ENCODE measurements around the gene SLC10A3.
"Not testable (repeated sequence)": the region's sequence is repeated elsewhere in the genome, so short reads cannot be mapped to it uniquely, and the experiment has no call there.

Gene SLC10A3

GRCh38 chrX:154508384-154508745, 17.9 kb upstream of the SLC10A3 start:
- DNase-seq: no peak

GRCh38 chrX:154507673-154508383, 17.4 kb upstream of the SLC10A3 start:
- no peak for DNase-seq

- DNase-seq: no peak
Observed at GRCh38 chrX:154506483-154507332, 16.3 kb upstream of the SLC10A3 start.

GRCh38 chrX:154505734-154506133, 15.3 kb upstream of the SLC10A3 start:
- DNase-seq: no peak

- no peak for DNase-seq
Observed at GRCh38 chrX:154502989-154503388, 12.6 kb upstream of the SLC10A3 start.

GRCh38 chrX:154502098-154502497, 11.7 kb upstream of the SLC10A3 start:
- no peak for DNase-seq

GRCh38 chrX:154501423-154501822, 11.0 kb upstream of the SLC10A3 start:
- DNase-seq: not testable (repeated sequence)

- not testable (repeated sequence) for DNase-seq
Observed at GRCh38 chrX:154496591-154497137, 6.2 kb upstream of the SLC10A3 start.

GRCh38 chrX:154495472-154495922, 5.1 kb upstream of the SLC10A3 start:
- no peak for DNase-seq

GRCh38 chrX:154494715-154495114, 4.3 kb upstream of the SLC10A3 start:
- DNase-seq: no peak

GRCh38 chrX:154490021-154490413, 412 bp downstream of the SLC10A3 start:
- DNase-seq: peak; percentile 52

- DNase-seq: peak; percentile 18
Observed at GRCh38 chrX:154489182-154489581, 1.2 kb downstream of the SLC10A3 start.

GRCh38 chrX:154488336-154489075, 1.9 kb downstream of the SLC10A3 start:
- peak; percentile 7 for DNase-seq

GRCh38 chrX:154487518-154488290, 2.7 kb downstream of the SLC10A3 start:
- peak; percentile 30 for DNase-seq

- DNase-seq: peak; percentile 66
Observed at GRCh38 chrX:154486396-154487207, 3.8 kb downstream of the SLC10A3 start, which contains the start of gene UBL4A. Gene UBL4A (minus strand): TSS chrX:154486615. CDS start chrX:154486584, 31 bp downstream.

GRCh38 chrX:154486052-154486395, 4.4 kb downstream of the SLC10A3 start:
- DNase-seq: peak; percentile 48

- DNase-seq: no peak
Observed at GRCh38 chrX:154485150-154486051, 5.0 kb downstream of the SLC10A3 start.

GRCh38 chrX:154484255-154485149, 5.9 kb downstream of the SLC10A3 start:
- peak; percentile 23 for DNase-seq

- peak; percentile 20 for DNase-seq
Observed at GRCh38 chrX:154483325-154483724, 7.1 kb downstream of the SLC10A3 start.
